ENCODE results near the gene MANF. TPM values are rescaled to one million over a fixed set of nuclear protein-coding genes. Genes with fewer than 3 reads are reported as not detected.

MANF gene
- total and polyA plus RNA-seq, 4 donors, result 40.1 to 173 (median 86.7) TPM

DNA sequence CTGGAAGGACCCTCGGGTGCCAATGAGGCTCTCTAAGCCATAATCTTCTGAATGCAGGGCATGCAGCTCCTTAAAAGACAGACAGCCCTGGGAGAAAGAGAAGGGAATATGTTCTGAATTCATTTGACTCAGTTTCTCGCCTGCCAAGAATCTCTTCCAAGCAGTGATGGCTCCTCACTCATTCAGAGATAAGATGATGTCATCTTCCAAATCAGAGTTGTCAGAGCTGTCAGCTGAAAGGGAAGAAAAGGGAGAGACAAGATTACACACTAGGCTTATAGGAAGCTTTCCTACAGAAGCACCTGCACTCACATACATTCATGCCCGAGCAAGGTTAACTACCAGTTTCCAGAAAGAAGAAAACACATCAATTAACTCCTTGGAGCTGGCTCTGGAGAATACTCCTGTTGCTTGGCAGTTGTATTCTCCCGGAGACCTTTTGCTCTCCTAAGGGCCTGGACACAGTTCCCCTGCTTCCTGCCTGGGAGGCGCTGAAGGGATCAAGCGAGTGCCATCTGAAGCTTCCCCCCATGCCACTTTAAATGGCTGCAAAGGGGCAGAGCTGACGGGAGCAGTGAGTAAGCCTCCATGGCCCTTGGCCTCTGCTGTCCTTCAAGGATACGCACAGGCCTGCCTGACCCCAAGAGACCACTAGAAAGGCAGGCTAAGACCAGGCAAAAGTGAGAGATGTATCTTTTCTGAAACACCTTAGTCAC, 13.7 kb downstream of the MANF start:
- no peaks in the 10 kb centered on the region for H3K9me3 ChIP-seq (ENCODE audit: control insufficient read depth in 4 of 4, insufficient read depth in 3 of 4, low read length in 3 of 4)
- H3K4me3 ChIP-seq, result no peak overlapping the region
- H3K27ac ChIP-seq (ENCODE audit: low read depth in 1 of 2, low read length in 1 of 2), result no peak overlapping the region
- H3K36me3 ChIP-seq (ENCODE audit: control insufficient read depth in 4 of 4, insufficient read depth in 4 of 4, low read length in 4 of 4), result peaks cover 11 to 51% (median 38%) of the 10 kb centered on the region in 4 donors
- DNase-seq, result no peak
- H3K9ac ChIP-seq (ENCODE audit: insufficient read depth in 1 of 2, low read length in 2 of 2), result no peak overlapping the region
- no peak for ATAC-seq (ENCODE audit: insufficient read depth, low FRiP score)
- TF ChIP-seq, protein P1, sequence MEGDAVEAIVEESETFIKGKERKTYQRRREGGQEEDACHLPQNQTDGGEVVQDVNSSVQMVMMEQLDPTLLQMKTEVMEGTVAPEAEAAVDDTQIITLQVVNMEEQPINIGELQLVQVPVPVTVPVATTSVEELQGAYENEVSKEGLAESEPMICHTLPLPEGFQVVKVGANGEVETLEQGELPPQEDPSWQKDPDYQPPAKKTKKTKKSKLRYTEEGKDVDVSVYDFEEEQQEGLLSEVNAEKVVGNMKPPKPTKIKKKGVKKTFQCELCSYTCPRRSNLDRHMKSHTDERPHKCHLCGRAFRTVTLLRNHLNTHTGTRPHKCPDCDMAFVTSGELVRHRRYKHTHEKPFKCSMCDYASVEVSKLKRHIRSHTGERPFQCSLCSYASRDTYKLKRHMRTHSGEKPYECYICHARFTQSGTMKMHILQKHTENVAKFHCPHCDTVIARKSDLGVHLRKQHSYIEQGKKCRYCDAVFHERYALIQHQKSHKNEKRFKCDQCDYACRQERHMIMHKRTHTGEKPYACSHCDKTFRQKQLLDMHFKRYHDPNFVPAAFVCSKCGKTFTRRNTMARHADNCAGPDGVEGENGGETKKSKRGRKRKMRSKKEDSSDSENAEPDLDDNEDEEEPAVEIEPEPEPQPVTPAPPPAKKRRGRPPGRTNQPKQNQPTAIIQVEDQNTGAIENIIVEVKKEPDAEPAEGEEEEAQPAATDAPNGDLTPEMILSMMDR (IDR thresholded peaks at IDR 0.05; ENCODE audit: control extremely low read depth, extremely low read depth), result no peak
- WGBS, 2 donors, result 80 to 85% methylated on average over 8 of the region's 8 CpGs
- peaks cover 0 to 4% (median 2%) of the 10 kb centered on the region in 5 donors for H3K4me1 ChIP-seq (ENCODE audit: control insufficient read depth in 5 of 5, insufficient read depth in 5 of 5, low read length in 5 of 5)
- H3K27me3 ChIP-seq (ENCODE audit: control insufficient read depth in 3 of 3, insufficient read depth in 3 of 3, low read length in 2 of 3), result no peaks in the 10 kb centered on the region

DNA sequence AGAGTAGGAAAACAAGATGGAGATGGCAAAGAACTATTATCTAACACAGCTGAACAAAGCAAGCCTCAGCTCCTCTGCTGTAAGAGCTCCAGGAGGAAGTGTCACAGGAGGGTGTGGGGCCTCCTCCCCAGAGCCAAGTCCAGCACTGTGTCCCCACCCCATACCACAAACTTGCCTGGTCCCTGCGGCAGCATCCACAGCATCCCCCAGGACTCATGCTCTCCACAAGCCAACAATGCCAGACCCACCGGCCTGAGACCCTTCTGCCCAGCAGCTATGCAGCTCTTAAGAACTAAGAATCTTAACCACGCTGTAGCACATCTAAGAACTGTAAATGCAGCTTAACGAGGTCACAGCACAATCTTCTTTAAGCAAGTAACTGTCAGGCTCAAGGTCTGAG, 15.1 kb downstream of the MANF start:
- Histone ChIP-seq H3K9ac (ENCODE audit: insufficient read depth in 1 of 2, low read length in 2 of 2) (no peak overlapping the region), H3K27me3 (ENCODE audit: control insufficient read depth in 3 of 3, insufficient read depth in 3 of 3, low read length in 2 of 3) (no peaks in the 10 kb centered on the region), H3K27ac (ENCODE audit: low read depth in 1 of 2, low read length in 1 of 2) (no peak overlapping the region), H3K4me1 (ENCODE audit: control insufficient read depth in 5 of 5, insufficient read depth in 5 of 5, low read length in 5 of 5) (peaks cover 0 to 2% (median 0%) of the 10 kb centered on the region in 5 donors), H3K9me3 (ENCODE audit: control insufficient read depth in 4 of 4, insufficient read depth in 3 of 4, low read length in 3 of 4) (no peaks in the 10 kb centered on the region), H3K36me3 (ENCODE audit: control insufficient read depth in 4 of 4, insufficient read depth in 4 of 4, low read length in 4 of 4) (peaks cover 14 to 41% (median 25%) of the 10 kb centered on the region in 4 donors), H3K4me3 (no peak overlapping the region)
- WGBS, 2 donors, result 89 to 91% methylated on average over 4 of the region's 4 CpGs
- no peak for ATAC-seq (ENCODE audit: insufficient read depth, low FRiP score)
- TF ChIP-seq, protein P1 (IDR thresholded peaks at IDR 0.05; ENCODE audit: control extremely low read depth, extremely low read depth), result no peak
- DNase-seq, result no peak

DNA sequence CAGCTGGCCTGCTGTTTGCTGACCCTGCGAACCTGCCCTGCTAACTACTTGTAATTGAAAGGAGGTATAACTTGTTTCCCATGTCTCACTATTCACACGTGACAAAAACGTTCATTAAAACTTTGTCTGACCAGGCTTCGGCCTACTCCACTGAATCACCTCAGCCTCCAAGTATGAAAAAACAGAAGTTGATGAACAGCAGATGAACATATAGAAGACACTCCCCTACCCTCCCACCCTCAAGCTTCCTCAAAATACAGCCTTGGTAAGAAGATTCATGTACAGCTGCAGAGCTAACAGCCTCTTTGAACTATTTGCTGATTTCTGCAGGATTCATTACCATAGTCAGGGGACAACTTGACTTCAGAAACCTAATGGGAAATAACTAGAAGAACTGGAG, 16.6 kb downstream of the MANF start:
- Histone ChIP-seq H3K36me3 (ENCODE audit: control insufficient read depth in 4 of 4, insufficient read depth in 4 of 4, low read length in 4 of 4) (peaks cover 8 to 32% (median 20%) of the 10 kb centered on the region in 4 donors), H3K9ac (ENCODE audit: insufficient read depth in 1 of 2, low read length in 2 of 2) (no peak overlapping the region), H3K4me1 (ENCODE audit: control insufficient read depth in 5 of 5, insufficient read depth in 5 of 5, low read length in 5 of 5) (no peaks in the 10 kb centered on the region), H3K9me3 (ENCODE audit: control insufficient read depth in 4 of 4, insufficient read depth in 3 of 4, low read length in 3 of 4) (no peaks in the 10 kb centered on the region), H3K4me3 (no peak overlapping the region), H3K27ac (ENCODE audit: low read depth in 1 of 2, low read length in 1 of 2) (no peak overlapping the region), H3K27me3 (ENCODE audit: control insufficient read depth in 3 of 3, insufficient read depth in 3 of 3, low read length in 2 of 3) (no peaks in the 10 kb centered on the region)
- TF ChIP-seq, protein P1 (IDR thresholded peaks at IDR 0.05; ENCODE audit: control extremely low read depth, extremely low read depth), result no peak
- 58 to 71% methylated on average over 4 of the region's 4 CpGs for WGBS, 2 donors
- no peak for DNase-seq
- no peak for ATAC-seq (ENCODE audit: insufficient read depth, low FRiP score)

DNA sequence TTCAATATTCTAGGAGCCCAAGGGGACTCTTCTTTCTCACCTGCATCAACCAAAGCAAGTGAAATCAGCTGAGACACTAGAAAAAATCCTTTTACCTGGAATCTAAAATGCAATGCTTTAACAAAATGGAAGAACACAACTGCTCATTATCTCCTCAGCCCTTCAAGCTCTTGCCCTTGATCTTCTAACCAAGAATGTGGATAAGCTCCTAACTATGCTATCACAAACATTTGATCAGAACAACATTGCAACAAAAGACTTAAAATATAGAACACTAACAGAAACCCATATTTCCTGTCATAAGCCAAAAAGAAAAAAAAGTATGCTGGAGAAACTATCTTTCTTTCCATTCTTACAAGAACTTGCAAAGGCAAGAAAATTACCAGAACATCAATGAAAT, 18.6 kb downstream of the MANF start:
- DNase-seq (no peak), ATAC-seq (ENCODE audit: insufficient read depth, low FRiP score) (no peak)
- Histone ChIP-seq H3K27ac (ENCODE audit: low read depth in 1 of 2, low read length in 1 of 2) (no peak overlapping the region), H3K9me3 (ENCODE audit: control insufficient read depth in 4 of 4, insufficient read depth in 3 of 4, low read length in 3 of 4) (no peaks in the 10 kb centered on the region), H3K4me3 (no peak overlapping the region), H3K9ac (ENCODE audit: insufficient read depth in 1 of 2, low read length in 2 of 2) (no peak overlapping the region), H3K36me3 (ENCODE audit: control insufficient read depth in 4 of 4, insufficient read depth in 4 of 4, low read length in 4 of 4) (peaks cover 11 to 21% (median 15%) of the 10 kb centered on the region in 4 donors), H3K4me1 (ENCODE audit: control insufficient read depth in 5 of 5, insufficient read depth in 5 of 5, low read length in 5 of 5) (no peaks in the 10 kb centered on the region), H3K27me3 (ENCODE audit: control insufficient read depth in 3 of 3, insufficient read depth in 3 of 3, low read length in 2 of 3) (no peaks in the 10 kb centered on the region)
- TF ChIP-seq, protein P1 (IDR thresholded peaks at IDR 0.05; ENCODE audit: control extremely low read depth, extremely low read depth), result no peak
